HCT116 (cell line): ENCODE results near the gene OPRL1. TPM values are rescaled to one million over a fixed set of nuclear protein-coding genes. Genes with fewer than 3 reads are reported as not detected.
A peak's percentile ranks its signal among the peaks of the same experiment; 100 is the strongest.

Experiments
- ATAC-seq: fragments of 200-7000 bp; cut with Tn5 transposase; 2 replicates; pipeline ENCODE4 v1.9.1; 2020; ENCODE audit warnings: mild to moderate bottlenecking, moderate library complexity
- BruUV-seq: library from RNA; stranded (reverse); fragments of 400-500 nt; replicated peaks from 2 replicates; lab custom pipeline; 2021; lab: Mats Ljungman, UMichigan
- CTCF ChIA-PET: fragments of 300-600 bp; sonication (Branson Sonifier 250); formaldehyde crosslinking; loops from one replicate; lab custom pipeline; 2021; ENCODE audit warnings: antibody characterized with exemption; lab: Charles Lee
- POLR2A ChIA-PET: fragments of 300-600, 350-600 bp; sonication (Branson Sonifier 250); formaldehyde crosslinking; loops from one replicate; lab custom pipeline; 2021; ENCODE audit warnings: antibody characterized with exemption; lab: Charles Lee
- RAD21 ChIA-PET, 2 experiments: fragments of 300-600 bp; sonication (Branson Sonifier 250); formaldehyde crosslinking; loops; one replicate each; lab custom pipeline; 2023; ENCODE audit warnings: low total read pairs in 2 of 2; ENCODE audit not compliant: uncharacterized antibody in 2 of 2, unreplicated experiment in 2 of 2, low non-redundant PET in 1 of 2; lab: Charles Lee
- DNase-seq: peaks from one replicate; pipeline ENCODE4 v3.0.0-alpha.2; 2010; ENCODE audit warnings: low read depth, low spot score
- H2AFZ ChIP-seq: fragments of 200-600 bp; shearing (Covaris generic), sonication (generic); 2 replicates; pipeline ENCODE4 v1.6.1; 2017; ENCODE audit warnings: low read depth, mixed run types, mixed read lengths, antibody characterized with exemption, low read length; ENCODE audit not compliant: poor library complexity, severe bottlenecking
- H3K27ac ChIP-seq: 2 replicates; pipeline ENCODE4 v1.5.1; 2012; ENCODE audit warnings: low read depth, low read length
- H3K27me3 ChIP-seq: fragments of 200-600 bp; sonication (generic); 2 replicates; pipeline ENCODE4 v1.6.1; 2016; ENCODE audit warnings: mixed run types, low read length, mixed read lengths; ENCODE audit not compliant: insufficient read depth
- H3K36me3 ChIP-seq, 2 experiments: fragments of 200-500 bp in 1 of 2; fragments of 200-600 bp in 1 of 2; sonication (Bioruptor generic) in 1 of 2; sonication (generic) in 1 of 2; 2 replicates each; pipeline versions ENCODE4 v1.5.1 to v1.6.1; 2014 to 2016; ENCODE audit warnings: low read length in 2 of 2, inconsistent platforms in 1 of 2, mixed read lengths in 1 of 2, mixed run types in 1 of 2; ENCODE audit not compliant: insufficient read depth in 2 of 2, control insufficient read depth in 1 of 2
- H3K4me1 ChIP-seq, 2 experiments: fragments of 200-600 bp in 1 of 2; sonication (generic) in 1 of 2; 2 replicates each; pipeline versions ENCODE4 v1.5.1 to v1.6.1; 2012 to 2017; ENCODE audit warnings: low read length in 2 of 2, inconsistent platforms in 1 of 2, mild to moderate bottlenecking in 1 of 2, mixed read lengths in 1 of 2, mixed run types in 1 of 2, moderate library complexity in 1 of 2; ENCODE audit not compliant: insufficient read depth in 2 of 2, control insufficient read depth in 1 of 2
- H3K4me2 ChIP-seq: fragments of 200-600 bp; sonication (generic); 2 replicates; pipeline ENCODE4 v1.6.1; 2017; ENCODE audit warnings: mixed run types, low read length, mixed read lengths
- H3K4me3 ChIP-seq, 2 experiments: fragments of 200-600 bp in 1 of 2; sonication (generic) in 1 of 2; replicated peaks in 1 of 2; 2 replicates each; pipeline ENCODE4 v1.5.1; 2011 to 2016; ENCODE audit warnings: low read length in 2 of 2, control low read depth in 1 of 2, low read depth in 1 of 2, mild to moderate bottlenecking in 1 of 2, mixed read lengths in 1 of 2, mixed run types in 1 of 2
- H3K79me2 ChIP-seq: fragments of 200-600 bp; sonication (generic); 2 replicates; pipeline ENCODE4 v1.6.1; 2017; ENCODE audit warnings: mild to moderate bottlenecking, mixed run types, low read length, moderate library complexity, mixed read lengths; ENCODE audit not compliant: insufficient read depth
- H3K9ac ChIP-seq: fragments of 200-600 bp; sonication (generic); 2 replicates; pipeline ENCODE4 v1.6.1; 2016; ENCODE audit warnings: low read length, mixed read lengths
- H3K9me2 ChIP-seq: fragments of 200-600 bp; sonication (generic), shearing (Covaris generic); 2 replicates; pipeline ENCODE4 v1.6.1; 2017; ENCODE audit warnings: mixed run types, mild to moderate bottlenecking, moderate library complexity; ENCODE audit not compliant: insufficient read depth
- H3K9me3 ChIP-seq, 2 experiments: fragments of 200-500 bp in 1 of 2; fragments of 200-600 bp in 1 of 2; sonication (Bioruptor generic) in 1 of 2; sonication (generic) in 1 of 2; 2 replicates each; pipeline ENCODE4 v1.6.1; 2014 to 2017; ENCODE audit warnings: low read length in 2 of 2, mixed read lengths in 2 of 2, inconsistent platforms in 1 of 2, low read depth in 1 of 2, mild to moderate bottlenecking in 1 of 2, mixed run types in 1 of 2, moderate library complexity in 1 of 2; ENCODE audit not compliant: control insufficient read depth in 1 of 2, insufficient read depth in 1 of 2
- H4K20me1 ChIP-seq: fragments of 200-600 bp; sonication (generic), shearing (Covaris generic); 2 replicates; pipeline ENCODE4 v1.6.1; 2017; ENCODE audit warnings: mixed run types, mild to moderate bottlenecking, moderate library complexity; ENCODE audit not compliant: insufficient read depth
- ELF1 ChIP-seq: IDR thresholded peaks from 2 replicates; pipeline ENCODE4 v1.6.1; 2012; ENCODE audit warnings: low read depth, borderline replicate concordance
- EZH2 ChIP-seq: fragments of 200-600 bp; sonication (generic); IDR thresholded peaks from 2 replicates; pipeline ENCODE4 v1.6.1; 2017; ENCODE audit warnings: antibody characterized with exemption, mixed run types
- POLR2AphosphoS5 ChIP-seq: IDR thresholded peaks from 2 replicates; pipeline ENCODE4 v1.6.1; 2011; ENCODE audit warnings: mild to moderate bottlenecking, low read depth, low read length, moderate library complexity
- ZFX ChIP-seq: fragments of 450-650 bp; IDR thresholded peaks from 2 replicates; pipeline ENCODE4 v1.6.1; 2017
- intact Hi-C: fragments of 100-400 bp; cut with micrococcal nuclease; formaldehyde crosslinking; loops from 2 replicates; pipeline ENCODE4 v1.10.0; 2022
- total RNA-seq: library from RNA; stranded (reverse); gene quantifications from one replicate; pipeline ENCODE4 v1.2.1, GENCODE V29; 2021; ENCODE audit not compliant: unreplicated experiment
- TF ChIP-seq, protein P1 (sequence below): IDR thresholded peaks from 2 replicates; pipeline ENCODE4 v1.6.1; 2012

OPRL1 gene
- total RNA-seq, 1 experiment from 2014 or later = 1.6 TPM

DNA sequence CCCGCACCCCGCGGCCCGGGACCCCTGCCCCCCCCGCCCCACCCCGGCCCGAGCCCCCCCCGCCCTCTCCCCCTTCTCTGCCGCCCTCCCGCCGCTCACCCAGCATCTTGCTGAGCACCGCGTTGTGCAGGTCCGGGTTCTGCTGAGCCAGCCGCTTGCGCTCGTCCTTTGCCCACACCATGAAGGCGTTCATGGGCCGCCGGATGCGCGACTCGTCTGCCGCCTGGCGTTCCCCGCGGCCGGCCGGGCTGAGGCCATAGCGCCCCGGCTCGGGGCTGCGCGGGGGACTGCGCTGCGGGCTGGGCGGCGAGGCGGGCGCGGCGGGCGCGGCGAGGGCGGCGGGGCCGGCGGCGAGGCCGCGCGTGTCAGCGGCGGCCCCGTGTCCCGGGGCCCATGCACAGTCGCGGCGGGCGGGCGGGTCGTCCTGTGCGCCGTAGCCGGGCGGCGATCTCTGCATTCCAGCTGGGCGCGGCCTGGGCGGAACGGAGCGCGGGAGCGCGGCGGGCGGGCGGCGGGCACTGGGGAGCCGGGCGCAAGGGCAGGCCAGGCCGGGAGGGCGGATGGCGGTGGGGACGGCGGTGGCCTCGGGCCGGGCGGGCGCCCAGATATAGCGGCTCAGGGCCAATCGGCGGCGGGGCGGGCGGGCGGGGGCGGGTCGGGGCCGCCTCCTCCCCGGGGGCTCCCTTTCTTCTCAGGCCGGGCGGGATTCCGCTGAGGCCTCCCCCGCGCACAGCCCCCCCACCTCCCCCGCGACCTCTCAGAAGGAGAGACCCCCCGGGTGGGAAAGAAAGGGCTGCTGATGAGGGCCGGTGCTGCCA, 30.6 kb upstream of the OPRL1 start, which contains the start of gene SOX18:
TSS of gene SOX18 (minus strand) at position 580 of the 818 bp plus-strand sequence. CDS start at position 457, 123 bp downstream.
- Histone ChIP-seq H3K4me3 (peak within 1 kb of the TSS; percentile 37 to 56), H3K9me3 (no peaks in the 10 kb centered on the region), H2AFZ (no peak within 1 kb of the TSS), H3K79me2 (no peaks in the 10 kb centered on the region), H3K36me3 (no peaks in the 10 kb centered on the region), H3K27ac (peak within 1 kb of the TSS; percentile 51; the same call in 1 of the 2 replicates), H3K9me2 (no peaks in the 10 kb centered on the region), H3K27me3 (no peaks in the 10 kb centered on the region), H3K4me1 (peaks cover 30 to 38% of the 10 kb centered on the region in 2 experiments), H4K20me1 (no peaks in the 10 kb centered on the region), H3K9ac (peak within 1 kb of the TSS; percentile 51), H3K4me2 (peak within 1 kb of the TSS; percentile 80)
- CTCF ChIA-PET = interaction anchor here (1.0 kb wide), 1 partner anchor 10 kb away, joined by 3 read pairs; no protein-coding TSS in a partner anchor
- no peak for DNase-seq
- ATAC-seq = peak; percentile 64
- POLR2A ChIA-PET = no interaction called here
- intact Hi-C loops = no loop called here
- RAD21 ChIA-PET = no interaction called here
- no TSS peak for BruUV-seq
- peak; percentile 66; the same call in 1 of the 2 replicates for TF ChIP-seq ZFX
- TF ChIP-seq EZH2 = no peak
- TF ChIP-seq POLR2AphosphoS5 = 0 out of 2 replicates have a peak, but pooled peaks have one; percentile 48

DNA sequence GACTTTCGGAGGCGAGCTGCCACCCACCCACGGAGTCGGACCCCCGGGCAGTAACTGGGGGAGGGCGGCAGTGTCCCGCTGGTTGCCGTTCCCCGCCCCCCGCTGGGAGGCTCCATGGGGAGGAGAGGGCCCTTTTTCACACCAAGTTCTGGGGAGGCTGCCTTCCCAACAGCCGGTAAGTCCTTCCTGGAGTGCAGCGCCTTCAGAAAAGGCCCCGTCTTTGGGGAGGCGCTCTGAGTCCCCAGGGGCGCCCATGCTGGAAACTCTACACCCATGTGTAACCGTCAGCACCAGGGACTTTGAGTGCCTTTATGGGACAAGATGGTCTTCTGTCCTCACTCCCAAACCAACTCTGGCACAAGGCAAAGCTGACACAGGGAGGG, 30.0 kb upstream of the OPRL1 start:
- CTCF ChIA-PET = interaction anchor here (0.8 to 1.0 kb wide), 2 partner anchors 10 to 11 kb away, joined by 3 read pairs; no protein-coding TSS in a partner anchor
- Histone ChIP-seq H3K9me2 (no peaks in the 10 kb centered on the region), H3K9ac (peak overlapping the region; percentile 51), H3K4me2 (peak overlapping the region; percentile 80), H2AFZ (no peak overlapping the region), H3K27ac (peak overlapping the region; percentile 23; the same call in 1 of the 2 replicates), H3K79me2 (no peaks in the 10 kb centered on the region), H4K20me1 (no peaks in the 10 kb centered on the region), H3K4me3 (peak overlapping the region; percentile 37 to 56), H3K4me1 (peaks cover 28 to 38% of the 10 kb centered on the region in 2 experiments), H3K9me3 (no peaks in the 10 kb centered on the region)
- DNase-seq = no peak
- RAD21 ChIA-PET = no interaction called here
- ATAC-seq = peak; percentile 13
- BruUV-seq = no TSS peak
- no peak for TF ChIP-seq ELF1
- TF ChIP-seq, protein P1, sequence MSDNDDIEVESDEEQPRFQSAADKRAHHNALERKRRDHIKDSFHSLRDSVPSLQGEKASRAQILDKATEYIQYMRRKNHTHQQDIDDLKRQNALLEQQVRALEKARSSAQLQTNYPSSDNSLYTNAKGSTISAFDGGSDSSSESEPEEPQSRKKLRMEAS = no peak
- TF ChIP-seq, all 23 proteins: peak for 0
- POLR2A ChIA-PET = no interaction called here
- Histone ChIP-seq H3K27me3 (no peaks in the 10 kb centered on the region), H3K36me3 (no peaks in the 10 kb centered on the region)
- intact Hi-C loops = loop anchor here (10.0 kb wide), 1 partner anchor 345 kb away; the partner anchor contains the start of genes ARFRP1 and ZGPAT
